Measurements from ENCODE around the gene RNF223. TPM values are rescaled to one million over a fixed set of nuclear protein-coding genes. Genes with fewer than 3 reads are reported as not detected.

The RNF223 gene
- total and polyA plus RNA-seq, 12 donors: not detected

- H3K9me3 ChIP-seq: no peaks in the 10 kb centered on the region
- no peak overlapping the region for H3K4me3 ChIP-seq
- H3K27me3 ChIP-seq: peaks cover 3 to 50% (median 39%) of the 10 kb centered on the region in 7 donors
- no peak for TF ChIP-seq CTCF (IDR thresholded peaks at IDR 0.05)
- WGBS, 2 donors: 52 to 58% methylated on average over 19 to 21 of the region's 21 CpGs
- DNase-seq (peak in 1 of 2 donors; percentile 12), ATAC-seq (peak in 1 of 8 donors; percentile 10)
- intact Hi-C loops (cut with DNase I): no loop called here
- H3K27ac ChIP-seq: no peak overlapping the region
- peaks cover 6 to 12% (median 11%) of the 10 kb centered on the region in 9 donors for H3K4me1 ChIP-seq
- no peaks in the 10 kb centered on the region for H3K36me3 ChIP-seq
Measured at GRCh38 chr1:1075148-1075935, 1.2 kb upstream of the RNF223 start.

GRCh38 chr1:1074631-1075147, 583 bp upstream of the RNF223 start:
- Histone ChIP-seq H3K4me1 (peaks cover 4 to 5% (median 5%) of the 10 kb centered on the region in 9 donors), H3K9me3 (no peaks in the 10 kb centered on the region), H3K27me3 (peaks cover 4 to 55% (median 46%) of the 10 kb centered on the region in 7 donors), H3K36me3 (no peaks in the 10 kb centered on the region), H3K4me3 (no peak overlapping the region), H3K27ac (no peak overlapping the region)
- ATAC-seq: peak in 2 of 8 donors; percentile 6 to 8
- no peak for TF ChIP-seq CTCF (IDR thresholded peaks at IDR 0.05)
- WGBS, 2 donors: 78 to 81% methylated on average over 14 of the region's 14 CpGs
- DNase-seq: no peak
- intact Hi-C loops (cut with DNase I): no loop called here

GRCh38 chr1:1072849-1073742, 1.0 kb downstream of the RNF223 start:
- intact Hi-C loops (cut with DNase I): no loop called here
- Histone ChIP-seq H3K4me1 (peaks cover 4 to 15% (median 12%) of the 10 kb centered on the region in 9 donors), H3K27ac (no peak overlapping the region), H3K27me3 (peaks cover 16 to 65% (median 59%) of the 10 kb centered on the region in 7 donors), H3K4me3 (no peak overlapping the region), H3K9me3 (no peaks in the 10 kb centered on the region), H3K36me3 (no peaks in the 10 kb centered on the region)
- DNase-seq (no peak), ATAC-seq (peak in 1 of 8 donors; percentile 12)
- WGBS, 2 donors: 80% methylated on average over 28 of the region's 28 CpGs
- no peak for TF ChIP-seq CTCF (IDR thresholded peaks at IDR 0.05)

GRCh38 chr1:1072299-1072848, 1.7 kb downstream of the RNF223 start:
- intact Hi-C loops (cut with DNase I): no loop called here
- Histone ChIP-seq H3K4me1 (peaks cover 4 to 19% (median 13%) of the 10 kb centered on the region in 9 donors), H3K9me3 (no peaks in the 10 kb centered on the region), H3K36me3 (no peaks in the 10 kb centered on the region), H3K27ac (no peak overlapping the region), H3K27me3 (peaks cover 23 to 72% (median 66%) of the 10 kb centered on the region in 7 donors), H3K4me3 (no peak overlapping the region)
- no peak for ATAC-seq
- TF ChIP-seq CTCF (IDR thresholded peaks at IDR 0.05): no peak
- DNase-seq: no peak
- 72% methylated on average over 21 of the region's 21 CpGs for WGBS, 2 donors

All from heart right ventricle (tissue), 16 donors.